Neural cell (in vitro differentiated cells): ENCODE measurements around the gene TOX2.

ENCODE experiments used
- CTCF ChIP-seq: fragments of 450-650 bp; IDR thresholded peaks from 2 replicates; pipeline ENCODE4 v1.5.1; 2014; ENCODE audit warnings: antibody characterized with exemption, mild to moderate bottlenecking, moderate library complexity; ENCODE audit not compliant: poor library complexity, severe bottlenecking
- EP300 ChIP-seq: fragments of 450-650 bp; conservative IDR thresholded peaks from 2 replicates; pipeline ENCODE4 v1.6.1; 2014; ENCODE audit warnings: antibody characterized with exemption, mild to moderate bottlenecking, moderate library complexity; ENCODE audit not compliant: poor library complexity, severe bottlenecking
- POLR2AphosphoS5 ChIP-seq: IDR thresholded peaks from 2 replicates; pipeline ENCODE4 v1.6.1; 2012
- REST ChIP-seq: IDR thresholded peaks from 2 replicates; pipeline ENCODE4 v1.6.1; 2012; ENCODE audit warnings: borderline replicate concordance

- TF ChIP-seq POLR2AphosphoS5, result no peak
- no peak for TF ChIP-seq CTCF
- TF ChIP-seq EP300, result no peak
- no peak for TF ChIP-seq REST
Observed at GRCh38 chr20:43948455-43948854, 33.8 kb downstream of the TOX2 start.
